ENCODE measurements around the gene NELFE.

NELFE gene

DNA sequence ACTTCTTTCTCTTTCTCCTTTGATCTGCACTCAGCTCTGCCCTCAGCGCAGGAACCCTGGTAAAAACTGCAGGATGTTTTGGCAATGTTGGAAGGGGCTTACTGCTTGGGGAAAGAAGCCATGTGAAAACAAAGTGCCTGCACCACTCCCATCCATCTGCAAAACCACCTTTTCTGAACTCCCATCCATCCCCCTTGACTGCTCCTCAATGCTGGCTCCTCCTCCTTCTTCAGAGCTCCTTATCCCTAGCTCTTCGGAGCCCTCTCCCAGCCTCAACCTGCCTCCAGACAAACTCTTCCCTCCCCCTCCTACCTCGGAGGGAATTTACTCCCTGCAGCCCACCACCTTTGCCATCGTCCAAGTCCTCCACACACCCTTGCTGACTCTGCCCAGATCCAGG lies 52.6 kb downstream of the NELFE start:
- H3K27ac ChIP-seq (ENCODE audit: low read depth in 2 of 2, low read length in 2 of 2): no peak overlapping the region
- H3K4me1 ChIP-seq (ENCODE audit: control insufficient read depth in 2 of 2, insufficient read depth in 2 of 2, low read length in 2 of 2): peaks cover 7 to 10% of the 10 kb centered on the region in 2 donors
- no peaks in the 10 kb centered on the region for H3K36me3 ChIP-seq (ENCODE audit: control insufficient read depth in 2 of 2, insufficient read depth in 2 of 2, low read length in 2 of 2)
- no peaks in the 10 kb centered on the region for H3K9me3 ChIP-seq (ENCODE audit: control insufficient read depth in 2 of 2, low read length in 2 of 2)
- H3K4me3 ChIP-seq (ENCODE audit: low read length in 2 of 2): no peak overlapping the region
- H3K9ac ChIP-seq (ENCODE audit: low read depth in 1 of 2, low read length in 2 of 2): no peak overlapping the region
- peaks cover 0 to 3% of the 10 kb centered on the region in 2 donors for H3K27me3 ChIP-seq (ENCODE audit: control insufficient read depth in 2 of 2, insufficient read depth in 2 of 2, low read length in 2 of 2)

GRCh38 chr6:31905041-31905440 lies 53.7 kb downstream of the NELFE start:
- H3K9me3 ChIP-seq (ENCODE audit: control insufficient read depth in 2 of 2, low read length in 2 of 2): no peaks in the 10 kb centered on the region
- no peak overlapping the region for H3K27ac ChIP-seq (ENCODE audit: low read depth in 2 of 2, low read length in 2 of 2)
- H3K4me3 ChIP-seq (ENCODE audit: low read length in 2 of 2): no peak overlapping the region
- H3K36me3 ChIP-seq (ENCODE audit: control insufficient read depth in 2 of 2, insufficient read depth in 2 of 2, low read length in 2 of 2): no peaks in the 10 kb centered on the region
- H3K27me3 ChIP-seq (ENCODE audit: control insufficient read depth in 2 of 2, insufficient read depth in 2 of 2, low read length in 2 of 2): peaks cover 0 to 3% of the 10 kb centered on the region in 2 donors
- H3K9ac ChIP-seq (ENCODE audit: low read depth in 1 of 2, low read length in 2 of 2): no peak overlapping the region
- peaks cover 11 to 12% of the 10 kb centered on the region in 2 donors for H3K4me1 ChIP-seq (ENCODE audit: control insufficient read depth in 2 of 2, insufficient read depth in 2 of 2, low read length in 2 of 2)

DNA sequence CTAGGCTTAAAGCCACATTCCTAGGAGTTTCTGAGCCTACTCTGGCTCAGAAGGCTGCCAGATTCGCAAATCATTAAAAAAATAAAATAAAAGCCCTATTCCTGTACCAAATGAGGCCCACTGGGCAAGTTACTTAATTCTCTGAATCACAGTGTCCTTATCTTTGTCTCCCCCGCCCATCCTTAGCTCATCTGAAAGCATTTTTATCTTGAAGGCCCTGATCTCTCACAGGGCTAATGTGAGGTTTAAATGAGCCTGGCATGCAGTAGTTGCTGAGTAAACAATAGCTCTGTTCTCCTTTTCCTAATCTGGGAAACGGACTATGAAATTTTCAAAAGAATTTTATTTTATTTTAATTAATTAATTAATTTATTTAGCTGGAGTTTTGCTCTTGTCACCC lies 54.8 kb downstream of the NELFE start:
- Histone ChIP-seq H3K9me3 (ENCODE audit: control insufficient read depth in 2 of 2, low read length in 2 of 2) (no peaks in the 10 kb centered on the region), H3K4me1 (ENCODE audit: control insufficient read depth in 2 of 2, insufficient read depth in 2 of 2, low read length in 2 of 2) (peaks cover 11 to 12% of the 10 kb centered on the region in 2 donors), H3K4me3 (ENCODE audit: low read length in 2 of 2) (no peak overlapping the region), H3K9ac (ENCODE audit: low read depth in 1 of 2, low read length in 2 of 2) (no peak overlapping the region), H3K36me3 (ENCODE audit: control insufficient read depth in 2 of 2, insufficient read depth in 2 of 2, low read length in 2 of 2) (no peaks in the 10 kb centered on the region), H3K27me3 (ENCODE audit: control insufficient read depth in 2 of 2, insufficient read depth in 2 of 2, low read length in 2 of 2) (peaks cover 0 to 3% of the 10 kb centered on the region in 2 donors), H3K27ac (ENCODE audit: low read depth in 2 of 2, low read length in 2 of 2) (no peak overlapping the region)

Data from mucosa of rectum (tissue), 2 donors.